ENCODE data around the gene KRI1. TPM values are rescaled to one million over a fixed set of nuclear protein-coding genes. Genes with fewer than 3 reads are reported as not detected.
A peak's percentile ranks its signal among the peaks of the same experiment; 100 is the strongest.

The KRI1 gene
- total RNA-seq, 1 experiment from 2014 or later = 57.4 TPM

DNA sequence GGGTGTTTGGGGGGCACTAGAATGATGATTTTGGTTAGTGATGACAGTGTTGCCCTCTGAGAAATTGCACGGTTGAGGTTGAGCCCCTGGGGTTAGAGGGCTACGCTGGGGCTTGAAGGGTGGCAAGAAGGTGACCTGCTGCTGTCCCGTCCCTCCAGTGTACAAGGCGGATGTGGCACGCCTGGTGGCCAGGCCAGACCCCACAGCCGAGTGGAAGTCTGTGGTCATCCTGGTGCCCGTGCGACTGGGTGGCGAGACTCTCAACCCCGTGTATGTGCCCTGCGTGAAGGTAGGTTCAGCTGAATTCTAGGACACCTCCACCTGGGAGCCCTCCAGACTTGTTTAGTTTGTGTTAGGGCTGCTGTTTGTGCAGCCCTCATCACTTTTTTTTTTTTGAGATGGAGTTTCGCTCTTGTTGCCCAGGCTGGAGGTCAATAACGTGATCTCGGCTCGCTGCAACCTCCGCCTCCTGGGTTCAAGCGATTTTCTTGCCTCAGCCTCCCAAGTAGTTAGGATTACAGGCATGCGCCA is 17.0 kb downstream of the KRI1 start:
- Histone ChIP-seq H3T11ph (ENCODE audit: low read length) (no peak overlapping the region), H3K79me1 (ENCODE audit: insufficient read depth, low read depth, low read length, poor library complexity, severe bottlenecking) (no peaks in the 10 kb centered on the region), H3K4me1 (ENCODE audit: insufficient read depth, low read length) (no peaks in the 10 kb centered on the region), H3K27me3 (ENCODE audit: insufficient read depth, low read length) (no peaks in the 10 kb centered on the region), H3K56ac (ENCODE audit: insufficient read length, low read depth, low read length) (no peak overlapping the region), H3K4ac (ENCODE audit: low read depth, low read length) (no peak overlapping the region), H2BK120ac (ENCODE audit: low read depth, low read length, poor library complexity, severe bottlenecking) (no peak overlapping the region), H4K20me1 (ENCODE audit: control insufficient read depth, insufficient read depth, insufficient read length) (no peaks in the 10 kb centered on the region), H2BK5ac (ENCODE audit: insufficient read length, low read length) (no peak overlapping the region), H3K23ac (ENCODE audit: insufficient read length, low read depth, low read length) (no peak overlapping the region), H4K8ac (replicated peaks; ENCODE audit: insufficient read length, low read depth, low read length) (no peak overlapping the region), H3K9me3 (ENCODE audit: control insufficient read depth, low read depth, low read length) (no peaks in the 10 kb centered on the region), H3K18ac (ENCODE audit: insufficient read length, low read depth, low read length) (no peak overlapping the region), H2AK5ac (ENCODE audit: insufficient read length, low read length) (no peak overlapping the region), H3K79me2 (ENCODE audit: insufficient read depth, low read length) (no peaks in the 10 kb centered on the region), H4K5ac (ENCODE audit: insufficient read length, low read depth, low read length) (no peak overlapping the region), H3K27ac (ENCODE audit: insufficient read length, low read depth, low read length) (no peak overlapping the region), H2BK20ac (ENCODE audit: low read depth, low read length, poor library complexity, severe bottlenecking) (no peak overlapping the region), H3K9ac (ENCODE audit: extremely low read depth, insufficient read length, low read length) (no peak overlapping the region), H2BK15ac (ENCODE audit: low read depth, low read length) (no peak overlapping the region), H3K23me2 (ENCODE audit: insufficient read length, low read depth, low read length, poor library complexity, severe bottlenecking) (no peaks in the 10 kb centered on the region), H4K91ac (ENCODE audit: insufficient read length, low read depth, low read length) (no peak overlapping the region), H3K4me2 (ENCODE audit: insufficient read depth, insufficient read length, low read length) (no peak overlapping the region), H2AFZ (ENCODE audit: low read length) (no peak overlapping the region), H3K14ac (ENCODE audit: insufficient read depth, low read length) (no peak overlapping the region), H2BK12ac (ENCODE audit: insufficient read length, low read depth, low read length) (no peak overlapping the region)
- H3K4me3 Mint-ChIP-seq = 0 out of 5 replicates have a peak overlapping the region, but pooled peaks of 1 of the 2 experiments have one; percentile 32
- peaks cover 32 to 65% (median 58%) of the 10 kb centered on the region in 3 experiments; a peak in 6 of 7 replicates for H3K36me3 Mint-ChIP-seq (ENCODE audit: insufficient read depth in 1 of 3, low read depth in 3 of 3)
- H3K27ac Mint-ChIP-seq = no peak overlapping the region
- H3K9me3 Mint-ChIP-seq = no peaks in the 10 kb centered on the region
- no peaks in the 10 kb centered on the region for H3K27me3 Mint-ChIP-seq (ENCODE audit: low read depth)
- no peak for DNase-seq
- H3K4me1 Mint-ChIP-seq = peaks cover 2 to 9% of the 10 kb centered on the region in 2 experiments; a peak in 1 of 4 replicates
- TF ChIP-seq, protein P1, sequence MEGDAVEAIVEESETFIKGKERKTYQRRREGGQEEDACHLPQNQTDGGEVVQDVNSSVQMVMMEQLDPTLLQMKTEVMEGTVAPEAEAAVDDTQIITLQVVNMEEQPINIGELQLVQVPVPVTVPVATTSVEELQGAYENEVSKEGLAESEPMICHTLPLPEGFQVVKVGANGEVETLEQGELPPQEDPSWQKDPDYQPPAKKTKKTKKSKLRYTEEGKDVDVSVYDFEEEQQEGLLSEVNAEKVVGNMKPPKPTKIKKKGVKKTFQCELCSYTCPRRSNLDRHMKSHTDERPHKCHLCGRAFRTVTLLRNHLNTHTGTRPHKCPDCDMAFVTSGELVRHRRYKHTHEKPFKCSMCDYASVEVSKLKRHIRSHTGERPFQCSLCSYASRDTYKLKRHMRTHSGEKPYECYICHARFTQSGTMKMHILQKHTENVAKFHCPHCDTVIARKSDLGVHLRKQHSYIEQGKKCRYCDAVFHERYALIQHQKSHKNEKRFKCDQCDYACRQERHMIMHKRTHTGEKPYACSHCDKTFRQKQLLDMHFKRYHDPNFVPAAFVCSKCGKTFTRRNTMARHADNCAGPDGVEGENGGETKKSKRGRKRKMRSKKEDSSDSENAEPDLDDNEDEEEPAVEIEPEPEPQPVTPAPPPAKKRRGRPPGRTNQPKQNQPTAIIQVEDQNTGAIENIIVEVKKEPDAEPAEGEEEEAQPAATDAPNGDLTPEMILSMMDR (conservative IDR thresholded peaks at IDR 0.05) = no peak
- no CpG with 5 or more reads among the region's 18 CpGs for WGBS (ENCODE audit: extremely low coverage, insufficient read length, low lambda C conversion rate)
